Endothelial cell of umbilical vein (primary cell): ENCODE data around the gene RGS17.

Experiments
- EZH2 ChIP-seq: IDR thresholded peaks from 2 replicates; pipeline ENCODE4 v1.6.1; 2012; ENCODE audit warnings: borderline replicate concordance, low read depth, mild to moderate bottlenecking, moderate library complexity, low read length, inconsistent platforms; ENCODE audit not compliant: severe bottlenecking
- POLR2A ChIP-seq: IDR thresholded peaks from 2 replicates; pipeline ENCODE4 v1.6.1; 2012; ENCODE audit warnings: low read depth, mild to moderate bottlenecking, control low read depth, low read length

DNA sequence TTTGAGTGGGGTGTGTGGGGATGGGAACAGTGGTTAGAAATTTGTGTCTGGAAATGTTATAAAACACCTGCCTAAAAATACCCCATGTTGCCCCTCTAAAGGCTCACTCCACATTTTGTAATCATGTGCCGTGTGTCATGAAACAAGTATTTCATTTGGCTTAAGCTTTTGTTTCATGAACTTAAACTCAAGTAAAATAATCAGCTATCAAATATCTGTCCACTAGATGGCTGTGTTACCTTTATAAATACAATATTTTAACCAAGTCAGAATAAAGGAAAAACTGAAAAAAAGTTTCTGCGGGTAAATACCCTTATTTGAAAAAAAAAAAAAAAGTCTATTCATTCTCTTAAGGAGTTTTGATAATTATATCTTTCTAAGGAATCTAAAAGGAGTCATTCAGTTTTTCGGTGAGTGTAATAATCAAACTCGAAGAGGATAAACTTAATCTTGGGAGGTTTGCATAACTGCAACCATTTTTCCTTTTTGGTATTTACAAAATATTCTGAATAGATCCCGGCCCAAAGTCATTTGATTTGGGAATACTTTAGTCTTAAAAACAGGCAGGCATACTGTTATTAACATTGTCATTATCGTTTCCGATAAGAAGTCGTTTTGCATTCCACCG, 98.7 kb downstream of the RGS17 start:
- no peak for TF ChIP-seq POLR2A
- no peak for TF ChIP-seq EZH2
